ENCODE measurements around the gene SLC9A8. TPM values are rescaled to one million over a fixed set of nuclear protein-coding genes. Genes with fewer than 3 reads are reported as not detected.

Gene SLC9A8
- total and polyA plus RNA-seq, 9 of the 15 experiments (the other 6 are each of a cell fraction or from before 2014, with no cell fraction given): 0.56 to 9.7 (median 5.0) TPM

DNA sequence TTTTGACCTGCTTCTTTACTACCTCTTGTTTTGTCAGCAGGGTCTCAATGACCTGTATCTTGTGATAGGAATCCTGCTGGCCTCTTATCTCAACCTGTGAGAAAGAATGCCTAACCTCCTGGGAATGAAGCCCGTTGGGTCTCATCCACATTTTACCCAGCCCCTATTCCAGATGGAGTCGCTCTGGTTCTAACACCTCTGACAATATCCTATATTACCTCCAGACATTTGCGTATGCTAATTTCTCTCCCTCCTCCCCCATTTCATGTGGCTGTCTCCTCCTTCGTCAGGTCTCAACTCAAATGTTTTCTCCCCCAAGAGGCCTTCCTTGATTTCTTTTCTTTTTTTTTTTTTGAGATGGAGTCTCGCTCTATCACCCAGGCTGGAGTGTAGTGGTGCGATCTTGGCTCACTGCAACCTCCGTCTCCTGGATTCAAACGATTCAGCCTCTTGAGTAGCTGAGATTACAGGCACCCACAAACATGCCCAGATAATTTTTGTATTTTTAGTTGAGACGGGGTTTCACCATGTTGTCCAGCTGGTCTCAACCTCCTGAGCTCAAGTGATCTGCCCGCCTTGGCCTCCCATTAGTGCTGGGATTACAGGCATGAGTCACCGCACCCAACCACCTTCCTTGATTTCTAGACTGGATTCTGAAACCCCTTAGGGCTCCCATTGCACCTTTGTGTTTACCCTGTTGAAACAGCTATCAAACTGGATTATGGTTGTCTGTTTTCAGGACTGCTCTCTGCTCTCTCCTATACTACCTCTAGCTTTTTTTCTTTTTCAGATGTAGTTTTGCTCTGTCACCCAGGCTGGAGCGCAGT is 49.5 kb upstream of the SLC9A8 start (continued):
- TF ChIP-seq, protein P1, sequence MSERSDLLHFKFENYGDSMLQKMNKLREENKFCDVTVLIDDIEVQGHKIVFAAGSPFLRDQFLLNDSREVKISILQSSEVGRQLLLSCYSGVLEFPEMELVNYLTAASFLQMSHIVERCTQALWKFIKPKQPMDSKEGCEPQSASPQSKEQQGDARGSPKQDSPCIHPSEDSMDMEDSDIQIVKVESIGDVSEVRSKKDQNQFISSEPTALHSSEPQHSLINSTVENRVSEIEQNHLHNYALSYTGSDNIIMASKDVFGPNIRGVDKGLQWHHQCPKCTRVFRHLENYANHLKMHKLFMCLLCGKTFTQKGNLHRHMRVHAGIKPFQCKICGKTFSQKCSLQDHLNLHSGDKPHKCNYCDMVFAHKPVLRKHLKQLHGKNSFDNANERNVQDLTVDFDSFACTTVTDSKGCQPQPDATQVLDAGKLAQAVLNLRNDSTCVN (CRISPR knock-in tag; IDR thresholded peaks at IDR 0.05): peak; percentile 61; the same call in 1 of the 2 replicates
- TF ChIP-seq ADNP (tag; IDR thresholded peaks at IDR 0.05) (peak; percentile 50; the same call in 1 of the 2 replicates), KAT8 (IDR thresholded peaks at IDR 0.05; ENCODE audit: low read depth) (no peak), BCL6 (CRISPR knock-in tag; IDR thresholded peaks at IDR 0.05) (peak; percentile 75; the same call in 1 of the 2 replicates), ZBTB17 (CRISPR knock-in tag; IDR thresholded peaks at IDR 0.05) (peak; percentile 65; the same call in 1 of the 2 replicates), DDX20 (tag; IDR thresholded peaks at IDR 0.05; ENCODE audit: low read depth) (peak; percentile 95), SMAD4 (CRISPR knock-in tag; conservative IDR thresholded peaks at IDR 0.05) (peak; percentile 97)
- TF ChIP-seq, protein P2, sequence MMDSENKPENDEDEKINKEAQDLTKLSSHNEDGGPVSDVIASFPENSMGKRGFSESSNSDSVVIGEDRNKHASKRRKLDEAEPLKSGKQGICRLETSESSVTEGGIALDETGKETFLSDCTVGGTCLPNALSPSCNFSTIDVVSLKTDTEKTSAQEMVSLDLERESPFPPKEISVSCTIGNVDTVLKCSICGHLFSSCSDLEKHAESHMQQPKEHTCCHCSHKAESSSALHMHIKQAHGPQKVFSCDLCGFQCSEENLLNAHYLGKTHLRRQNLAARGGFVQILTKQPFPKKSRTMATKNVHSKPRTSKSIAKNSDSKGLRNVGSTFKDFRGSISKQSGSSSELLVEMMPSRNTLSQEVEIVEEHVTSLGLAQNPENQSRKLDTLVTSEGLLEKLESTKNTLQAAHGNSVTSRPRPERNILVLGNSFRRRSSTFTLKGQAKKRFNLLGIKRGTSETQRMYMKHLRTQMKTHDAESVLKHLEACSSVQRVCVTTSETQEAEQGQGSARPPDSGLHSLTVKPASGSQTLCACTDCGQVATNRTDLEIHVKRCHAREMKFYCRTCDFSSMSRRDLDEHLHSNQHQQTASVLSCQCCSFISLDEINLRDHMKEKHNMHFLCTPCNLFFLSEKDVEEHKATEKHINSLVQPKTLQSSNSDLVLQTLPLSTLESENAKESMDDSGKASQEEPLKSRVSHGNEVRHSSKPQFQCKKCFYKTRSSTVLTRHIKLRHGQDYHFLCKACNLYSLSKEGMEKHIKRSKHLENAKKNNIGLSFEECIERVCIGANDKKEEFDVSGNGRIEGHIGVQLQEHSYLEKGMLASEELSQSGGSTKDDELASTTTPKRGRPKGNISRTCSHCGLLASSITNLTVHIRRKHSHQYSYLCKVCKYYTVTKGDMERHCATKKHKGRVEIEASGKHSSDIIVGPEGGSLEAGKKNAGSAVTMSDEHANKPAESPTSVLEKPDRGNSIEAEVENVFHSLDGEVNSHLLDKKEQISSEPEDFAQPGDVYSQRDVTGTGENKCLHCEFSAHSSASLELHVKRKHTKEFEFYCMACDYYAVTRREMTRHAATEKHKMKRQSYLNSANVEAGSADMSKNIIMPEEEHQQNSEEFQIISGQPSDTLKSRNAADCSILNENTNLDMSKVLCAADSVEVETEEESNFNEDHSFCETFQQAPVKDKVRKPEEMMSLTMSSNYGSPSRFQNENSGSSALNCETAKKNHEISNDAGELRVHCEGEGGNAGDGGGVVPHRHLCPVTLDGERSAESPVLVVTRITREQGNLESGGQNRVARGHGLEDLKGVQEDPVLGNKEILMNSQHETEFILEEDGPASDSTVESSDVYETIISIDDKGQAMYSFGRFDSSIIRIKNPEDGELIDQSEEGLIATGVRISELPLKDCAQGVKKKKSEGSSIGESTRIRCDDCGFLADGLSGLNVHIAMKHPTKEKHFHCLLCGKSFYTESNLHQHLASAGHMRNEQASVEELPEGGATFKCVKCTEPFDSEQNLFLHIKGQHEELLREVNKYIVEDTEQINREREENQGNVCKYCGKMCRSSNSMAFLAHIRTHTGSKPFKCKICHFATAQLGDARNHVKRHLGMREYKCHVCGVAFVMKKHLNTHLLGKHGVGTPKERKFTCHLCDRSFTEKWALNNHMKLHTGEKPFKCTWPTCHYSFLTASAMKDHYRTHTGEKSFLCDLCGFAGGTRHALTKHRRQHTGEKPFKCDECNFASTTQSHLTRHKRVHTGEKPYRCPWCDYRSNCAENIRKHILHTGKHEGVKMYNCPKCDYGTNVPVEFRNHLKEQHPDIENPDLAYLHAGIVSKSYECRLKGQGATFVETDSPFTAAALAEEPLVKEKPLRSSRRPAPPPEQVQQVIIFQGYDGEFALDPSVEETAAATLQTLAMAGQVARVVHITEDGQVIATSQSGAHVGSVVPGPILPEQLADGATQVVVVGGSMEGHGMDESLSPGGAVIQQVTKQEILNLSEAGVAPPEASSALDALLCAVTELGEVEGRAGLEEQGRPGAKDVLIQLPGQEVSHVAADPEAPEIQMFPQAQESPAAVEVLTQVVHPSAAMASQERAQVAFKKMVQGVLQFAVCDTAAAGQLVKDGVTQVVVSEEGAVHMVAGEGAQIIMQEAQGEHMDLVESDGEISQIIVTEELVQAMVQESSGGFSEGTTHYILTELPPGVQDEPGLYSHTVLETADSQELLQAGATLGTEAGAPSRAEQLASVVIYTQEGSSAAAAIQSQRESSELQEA (IDR thresholded peaks at IDR 0.05; ENCODE audit: low read depth): no peak

Measured in K562 (cell line).